HCT116 (cell line): Measurements from ENCODE around the gene NSF.

ENCODE experiments used
- CEBPB ChIP-seq: IDR thresholded peaks from 2 replicates; pipeline ENCODE4 v1.6.1; 2012; ENCODE audit warnings: low read depth
- EZH2 ChIP-seq: fragments of 200-600 bp; sonication (generic); IDR thresholded peaks from 2 replicates; pipeline ENCODE4 v1.6.1; 2017; ENCODE audit warnings: antibody characterized with exemption, mixed run types
- POLR2A ChIP-seq: IDR thresholded peaks from 2 replicates; pipeline ENCODE4 v1.7.0; 2011; ENCODE audit warnings: borderline replicate concordance; ENCODE audit not compliant: insufficient read depth, insufficient read length; ENCODE audit errors: extremely low read depth
- SIN3A ChIP-seq: IDR thresholded peaks from 2 replicates; pipeline ENCODE4 v1.6.1; 2012; ENCODE audit warnings: low read depth
- TF ChIP-seq, protein P1 (sequence below), 3 experiments: fragments of 200-600 bp in 1 of 3; sonication (generic) in 1 of 3; IDR thresholded peaks in 2 of 3; conservative IDR thresholded peaks in 1 of 3; 2 replicates each; pipeline ENCODE4 v1.5.1; 2012 to 2017; ENCODE audit warnings: low read depth in 2 of 3, low read length in 2 of 3, antibody characterized with exemption in 1 of 3, borderline replicate concordance in 1 of 3, control low read depth in 1 of 3, mild to moderate bottlenecking in 1 of 3, mixed read lengths in 1 of 3, mixed run types in 1 of 3, moderate library complexity in 1 of 3; ENCODE audit not compliant: insufficient read depth in 1 of 3

DNA sequence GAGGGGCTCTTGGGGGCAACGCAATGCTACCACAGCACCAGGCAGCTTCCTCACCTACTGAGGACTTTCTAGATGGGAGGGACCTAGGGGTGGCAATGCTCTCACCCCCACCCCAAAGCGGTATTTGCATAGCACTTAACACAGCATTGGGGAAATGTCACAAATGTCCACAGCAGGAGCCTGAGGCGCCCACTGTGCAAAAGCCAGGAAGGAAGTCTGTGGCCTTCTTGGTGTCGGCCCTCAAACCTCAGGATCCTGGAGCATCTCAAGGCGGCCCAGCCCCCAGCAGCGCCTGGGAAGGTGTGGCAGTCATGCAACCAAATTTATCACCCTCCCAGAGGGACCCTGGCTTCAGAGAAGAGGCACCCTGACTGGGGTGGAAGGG lies 182.7 kb downstream of the NSF start:
- no peak for TF ChIP-seq POLR2A
- TF ChIP-seq EZH2: no peak
- TF ChIP-seq, protein P1, sequence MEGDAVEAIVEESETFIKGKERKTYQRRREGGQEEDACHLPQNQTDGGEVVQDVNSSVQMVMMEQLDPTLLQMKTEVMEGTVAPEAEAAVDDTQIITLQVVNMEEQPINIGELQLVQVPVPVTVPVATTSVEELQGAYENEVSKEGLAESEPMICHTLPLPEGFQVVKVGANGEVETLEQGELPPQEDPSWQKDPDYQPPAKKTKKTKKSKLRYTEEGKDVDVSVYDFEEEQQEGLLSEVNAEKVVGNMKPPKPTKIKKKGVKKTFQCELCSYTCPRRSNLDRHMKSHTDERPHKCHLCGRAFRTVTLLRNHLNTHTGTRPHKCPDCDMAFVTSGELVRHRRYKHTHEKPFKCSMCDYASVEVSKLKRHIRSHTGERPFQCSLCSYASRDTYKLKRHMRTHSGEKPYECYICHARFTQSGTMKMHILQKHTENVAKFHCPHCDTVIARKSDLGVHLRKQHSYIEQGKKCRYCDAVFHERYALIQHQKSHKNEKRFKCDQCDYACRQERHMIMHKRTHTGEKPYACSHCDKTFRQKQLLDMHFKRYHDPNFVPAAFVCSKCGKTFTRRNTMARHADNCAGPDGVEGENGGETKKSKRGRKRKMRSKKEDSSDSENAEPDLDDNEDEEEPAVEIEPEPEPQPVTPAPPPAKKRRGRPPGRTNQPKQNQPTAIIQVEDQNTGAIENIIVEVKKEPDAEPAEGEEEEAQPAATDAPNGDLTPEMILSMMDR (IDR thresholded peaks at IDR 0.05 in 2 of 3, conservative IDR thresholded peaks at IDR 0.05 in 1 of 3; ENCODE audit: borderline replicate concordance in 1 of 3, insufficient read depth in 1 of 3, low read depth in 2 of 3, low read length in 2 of 3): no peak
- TF ChIP-seq SIN3A: no peak
- no peak for TF ChIP-seq CEBPB
